RWPE1 (cell line): ENCODE measurements around the gene LIN37.

Experiments
- CTCF ChIA-PET: fragments of 350-600 bp; sonication (Branson Sonifier 250); formaldehyde crosslinking; extraction: SDS; loops from one replicate; lab custom pipeline; 2021; lab: Yijun Ruan, JAX
- POLR2A ChIA-PET: fragments of 400-600 bp; formaldehyde crosslinking; extraction: SDS; loops from one replicate; lab custom pipeline; 2020; ENCODE audit warnings: antibody characterized with exemption; ENCODE audit not compliant: low non-redundant PET; lab: Yijun Ruan, JAX
- DNase-seq: peaks from one replicate; pipeline ENCODE4 v3.0.0; 2012; ENCODE audit warnings: low spot score
- H3K27ac ChIP-seq: fragments of 450-650 bp; 2 replicates; pipeline ENCODE4 v1.5.1; 2017
- CTCF ChIP-seq: fragments of 450-650 bp; conservative IDR thresholded peaks from 2 replicates; pipeline ENCODE4 v1.5.1; 2017; ENCODE audit warnings: low read depth, mild to moderate bottlenecking

The LIN37 gene

GRCh38 chr19:35797663-35798062 lies 49.3 kb downstream of the LIN37 start:
- ChIA-PET POLR2A (no interaction called here), CTCF (no interaction called here)
- no peak overlapping the region for H3K27ac ChIP-seq
- no peak for DNase-seq
- no peak for TF ChIP-seq CTCF

GRCh38 chr19:35801828-35802227 lies 53.5 kb downstream of the LIN37 start:
- TF ChIP-seq CTCF: no peak
- DNase-seq: no peak
- CTCF ChIA-PET: interaction anchor here (0.6 kb wide), 1 partner anchor 13 kb away, joined by 4 read pairs; no protein-coding TSS in a partner anchor
- H3K27ac ChIP-seq: no peak overlapping the region
- POLR2A ChIA-PET: no interaction called here
